Measurements from ENCODE around the gene KASH5.

DNA sequence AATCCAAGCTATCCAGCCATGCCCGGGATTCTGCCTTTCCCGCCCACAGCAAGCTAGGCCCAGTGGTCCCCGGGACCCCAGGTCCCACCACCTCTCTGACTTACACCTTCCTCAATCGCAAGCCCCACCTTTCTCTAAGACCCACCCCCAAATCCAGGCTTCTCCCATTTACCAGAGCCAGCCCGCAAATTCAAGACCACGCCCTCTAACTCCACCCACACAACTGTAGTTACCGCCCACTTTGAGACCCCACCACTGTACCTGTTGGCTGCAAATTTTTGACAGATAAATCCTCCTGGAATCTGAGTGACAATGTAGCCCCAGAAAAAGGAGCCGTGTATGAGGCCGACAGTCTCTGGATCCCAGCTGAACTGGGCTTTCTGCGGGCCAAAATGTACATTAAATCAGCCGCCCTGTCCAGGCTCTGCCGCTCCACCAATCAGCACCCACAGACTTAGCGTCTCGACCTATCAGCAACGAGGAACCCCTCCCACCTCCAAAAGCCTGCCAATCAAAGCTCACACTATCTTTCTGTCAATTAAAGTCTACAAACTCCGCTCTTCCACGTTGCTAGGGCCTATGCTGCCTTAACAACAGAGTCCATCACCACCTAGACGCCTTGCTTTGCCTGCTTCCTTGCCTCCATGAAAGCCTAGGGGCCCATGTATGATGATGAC, 47.0 kb downstream of the KASH5 start:
- TF ChIP-seq TEAD1 (CRISPR knock-in tag; IDR thresholded peaks at IDR 0.05) (no peak), ZNF263 (CRISPR knock-in tag; IDR thresholded peaks at IDR 0.05; ENCODE audit: low read depth) (no peak)
- TF ChIP-seq, protein P1, sequence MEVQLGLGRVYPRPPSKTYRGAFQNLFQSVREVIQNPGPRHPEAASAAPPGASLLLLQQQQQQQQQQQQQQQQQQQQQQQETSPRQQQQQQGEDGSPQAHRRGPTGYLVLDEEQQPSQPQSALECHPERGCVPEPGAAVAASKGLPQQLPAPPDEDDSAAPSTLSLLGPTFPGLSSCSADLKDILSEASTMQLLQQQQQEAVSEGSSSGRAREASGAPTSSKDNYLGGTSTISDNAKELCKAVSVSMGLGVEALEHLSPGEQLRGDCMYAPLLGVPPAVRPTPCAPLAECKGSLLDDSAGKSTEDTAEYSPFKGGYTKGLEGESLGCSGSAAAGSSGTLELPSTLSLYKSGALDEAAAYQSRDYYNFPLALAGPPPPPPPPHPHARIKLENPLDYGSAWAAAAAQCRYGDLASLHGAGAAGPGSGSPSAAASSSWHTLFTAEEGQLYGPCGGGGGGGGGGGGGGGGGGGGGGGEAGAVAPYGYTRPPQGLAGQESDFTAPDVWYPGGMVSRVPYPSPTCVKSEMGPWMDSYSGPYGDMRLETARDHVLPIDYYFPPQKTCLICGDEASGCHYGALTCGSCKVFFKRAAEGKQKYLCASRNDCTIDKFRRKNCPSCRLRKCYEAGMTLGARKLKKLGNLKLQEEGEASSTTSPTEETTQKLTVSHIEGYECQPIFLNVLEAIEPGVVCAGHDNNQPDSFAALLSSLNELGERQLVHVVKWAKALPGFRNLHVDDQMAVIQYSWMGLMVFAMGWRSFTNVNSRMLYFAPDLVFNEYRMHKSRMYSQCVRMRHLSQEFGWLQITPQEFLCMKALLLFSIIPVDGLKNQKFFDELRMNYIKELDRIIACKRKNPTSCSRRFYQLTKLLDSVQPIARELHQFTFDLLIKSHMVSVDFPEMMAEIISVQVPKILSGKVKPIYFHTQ (CRISPR knock-in tag; IDR thresholded peaks at IDR 0.05): no peak
